Measurements from ENCODE around the gene NEK2. TPM values are rescaled to one million over a fixed set of nuclear protein-coding genes. Genes with fewer than 3 reads are reported as not detected.
"Not testable (repeated sequence)": the region's sequence is repeated elsewhere in the genome, so short reads cannot be mapped to it uniquely, and the experiment has no call there.

The NEK2 gene
- total and polyA plus RNA-seq, 8 donors: 1.5 to 6.1 (median 4.6) TPM; not detected in 3

DNA sequence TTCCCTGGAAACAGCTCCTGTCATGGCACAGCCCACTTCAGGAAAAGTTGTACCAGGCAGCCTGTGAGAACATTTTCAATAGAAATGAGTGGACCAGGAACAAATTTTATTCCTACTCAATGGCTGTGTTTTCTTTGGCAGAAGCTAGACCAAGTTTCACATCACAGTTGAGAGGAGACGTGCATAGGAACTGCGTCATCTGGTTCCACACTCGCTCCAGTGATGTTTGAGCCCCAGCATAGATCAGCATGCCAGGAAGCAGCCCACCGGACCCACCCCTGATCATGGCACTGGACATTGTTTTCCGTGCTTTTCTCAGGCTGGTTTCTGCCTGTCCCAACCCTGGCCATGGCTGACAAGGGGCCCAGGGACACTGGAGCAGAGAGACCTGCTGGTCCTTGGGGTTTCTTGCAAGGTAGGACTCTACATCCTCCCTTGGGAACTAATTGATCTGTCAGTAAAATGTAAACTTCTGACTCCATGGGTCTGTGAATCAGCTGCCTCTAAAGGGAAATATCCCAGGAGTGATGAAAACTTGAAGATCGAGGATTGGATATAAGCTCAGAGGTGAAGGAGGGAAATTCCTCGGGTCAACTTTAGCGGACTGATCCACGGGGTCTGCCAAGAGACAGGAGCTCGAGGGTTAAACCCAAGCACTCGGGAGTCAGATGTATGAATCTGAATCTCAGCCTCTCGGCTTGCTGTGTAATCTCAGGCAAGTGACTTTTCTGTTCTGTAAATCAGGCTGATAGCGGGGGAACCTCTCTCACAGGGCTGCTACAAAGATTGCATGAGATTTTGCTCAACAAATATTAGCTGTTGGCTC, 35.7 kb downstream of the NEK2 start:
- no peak overlapping the region for H3K4me3 ChIP-seq
- H3K4me1 ChIP-seq: peaks cover 14 to 27% (median 22%) of the 10 kb centered on the region in 4 donors
- H3K27ac ChIP-seq: no peak overlapping the region
- intact Hi-C loops (cut with DNase I; ENCODE audit: low total_unique reads): no loop called here
- TF ChIP-seq POLR2AphosphoS5 (IDR thresholded peaks at IDR 0.05): no peak
- WGBS, 5 donors: 21 to 47% (median 25%) methylated on average over 12 to 13 of the region's 13 CpGs
- no peaks in the 10 kb centered on the region for H3K36me3 ChIP-seq
- DNase-seq: peak in 1 of 2 donors; percentile 10
- no peaks in the 10 kb centered on the region for H3K9me3 ChIP-seq
- H3K27me3 ChIP-seq: no peaks in the 10 kb centered on the region

DNA sequence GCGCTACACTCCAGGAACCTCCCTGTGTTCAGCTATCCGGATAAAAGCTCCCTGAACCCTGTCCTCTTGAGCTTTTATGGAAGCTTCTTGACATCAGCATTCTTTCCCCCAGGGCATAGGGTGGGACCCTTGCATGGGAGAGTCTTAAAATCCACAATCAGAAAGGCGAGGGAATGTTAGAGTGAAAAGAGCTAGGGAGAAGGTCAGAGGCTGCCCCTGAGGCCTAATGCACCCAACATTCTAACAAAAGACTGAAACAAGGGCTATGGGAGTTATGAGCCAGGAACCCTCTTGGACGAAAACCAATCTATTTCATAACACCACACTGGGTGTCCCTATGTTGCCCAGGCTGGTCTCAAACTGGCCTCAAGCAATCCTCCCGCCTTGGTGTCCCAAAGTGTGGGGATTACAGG, 36.7 kb downstream of the NEK2 start:
- peaks cover 10 to 20% (median 16%) of the 10 kb centered on the region in 4 donors for H3K4me1 ChIP-seq
- no peaks in the 10 kb centered on the region for H3K9me3 ChIP-seq
- no peaks in the 10 kb centered on the region for H3K36me3 ChIP-seq
- 68 to 95% (median 89%) methylated on average over 5 of the region's 5 CpGs for WGBS, 5 donors
- no peaks in the 10 kb centered on the region for H3K27me3 ChIP-seq
- DNase-seq: peak in 1 of 2 donors; percentile 11
- no peak overlapping the region for H3K27ac ChIP-seq
- TF ChIP-seq POLR2A (IDR thresholded peaks at IDR 0.05) (no peak), CTCF (IDR thresholded peaks at IDR 0.05) (no peak), POLR2AphosphoS5 (IDR thresholded peaks at IDR 0.05) (no peak)
- H3K4me3 ChIP-seq: no peak overlapping the region
- intact Hi-C loops (cut with DNase I; ENCODE audit: low total_unique reads): no loop called here

DNA sequence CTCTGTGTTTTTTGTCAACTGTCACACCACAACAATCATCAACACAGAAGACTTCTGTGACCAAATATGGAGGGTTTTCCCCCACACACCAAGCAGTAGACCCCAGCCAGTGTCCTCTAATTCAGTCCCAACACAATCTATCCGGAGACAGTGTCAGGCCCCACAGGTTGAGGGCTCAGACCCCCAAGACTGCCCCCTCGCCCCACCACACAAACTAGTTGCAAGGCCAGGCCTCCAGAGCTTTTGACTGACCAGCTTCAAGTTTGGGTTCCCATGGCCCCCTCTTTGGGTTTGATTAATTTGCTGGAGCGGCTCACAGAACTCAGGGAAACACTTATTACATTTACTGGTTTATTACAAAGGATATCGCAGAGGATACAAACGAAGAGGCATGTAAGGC, 37.2 kb downstream of the NEK2 start:
- intact Hi-C loops (cut with DNase I; ENCODE audit: low total_unique reads): no loop called here
- 71 to 95% (median 73%) methylated on average over 5 of the region's 5 CpGs for WGBS, 5 donors
- H3K4me1 ChIP-seq: peaks cover 6 to 18% (median 13%) of the 10 kb centered on the region in 4 donors
- no peak overlapping the region for H3K27ac ChIP-seq
- DNase-seq: peak in 1 of 2 donors; percentile 1
- H3K36me3 ChIP-seq: no peaks in the 10 kb centered on the region
- no peak for TF ChIP-seq POLR2AphosphoS5 (IDR thresholded peaks at IDR 0.05)
- TF ChIP-seq POLR2A (IDR thresholded peaks at IDR 0.05): no peak
- TF ChIP-seq CTCF (IDR thresholded peaks at IDR 0.05): no peak
- no peak for TF ChIP-seq EP300 (IDR thresholded peaks at IDR 0.05)
- no peak overlapping the region for H3K4me3 ChIP-seq
- H3K9me3 ChIP-seq: no peaks in the 10 kb centered on the region
- H3K27me3 ChIP-seq: no peaks in the 10 kb centered on the region

DNA sequence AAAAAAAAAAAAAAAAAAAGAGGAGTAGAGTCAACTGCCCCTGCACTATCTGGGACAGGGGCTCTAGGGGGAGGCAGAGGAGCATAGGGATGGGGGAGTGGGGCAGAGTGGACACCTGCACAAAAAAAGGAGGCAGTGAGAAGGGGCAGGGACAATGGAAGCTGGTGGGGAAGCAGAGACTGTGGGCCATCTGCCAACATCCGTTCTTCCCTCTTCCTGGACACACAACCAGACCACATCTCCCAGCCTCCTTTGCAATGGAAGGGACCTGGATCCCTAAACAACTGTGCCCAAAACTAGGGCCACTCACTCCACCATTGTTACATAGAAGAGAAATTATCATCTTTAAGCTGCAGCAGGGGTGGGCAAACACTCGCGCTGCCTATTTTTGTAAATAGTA, 38.4 kb downstream of the NEK2 start:
- Histone ChIP-seq H3K4me1 (peaks cover 0 to 24% (median 14%) of the 10 kb centered on the region in 4 donors), H3K4me3 (no peak overlapping the region), H3K36me3 (no peaks in the 10 kb centered on the region), H3K27me3 (no peaks in the 10 kb centered on the region), H3K27ac (no peak overlapping the region), H3K9me3 (no peaks in the 10 kb centered on the region)
- WGBS, 5 donors: 63 to 75% (median 70%) methylated on average over 3 of the region's 3 CpGs
- TF ChIP-seq CTCF (IDR thresholded peaks at IDR 0.05) (no peak), EP300 (IDR thresholded peaks at IDR 0.05) (no peak), POLR2A (IDR thresholded peaks at IDR 0.05) (no peak), POLR2AphosphoS5 (IDR thresholded peaks at IDR 0.05) (no peak)
- intact Hi-C loops (cut with DNase I; ENCODE audit: low total_unique reads): no loop called here
- peak in 1 of 2 donors; percentile 7 for DNase-seq

- 66 to 83% (median 74%) methylated on average over 8 to 9 of the region's 9 CpGs for WGBS, 5 donors
- DNase-seq: not testable (repeated sequence)
Observed at GRCh38 chr1:211636575-211637029, 38.8 kb downstream of the NEK2 start.

More at GRCh38 chr1:211636575-211637029, 38.8 kb downstream of the NEK2 start:
- H3K9me3 ChIP-seq; H3K27me3 ChIP-seq; H3K36me3 ChIP-seq; H3K27ac ChIP-seq; H3K4me3 ChIP-seq; intact Hi-C loops (cut with DNase I; ENCODE audit: low total_unique reads): not testable (repeated sequence)
- H3K4me1 ChIP-seq: peaks cover 0 to 24% (median 14%) of the 10 kb centered on the region in 4 donors
